Measurements from ENCODE around the gene TCEAL5.
"Not testable (repeated sequence)": the region's sequence is repeated elsewhere in the genome, so short reads cannot be mapped to it uniquely, and the experiment has no call there.

Gene TCEAL5

GRCh38 chrX:103276581-103277002, at the start of gene TCEAL5:
TSS of gene TCEAL5 (minus strand) at chrX:103276750. CDS start at chrX:103274563, 2,187 bp downstream.
- no peak for DNase-seq

GRCh38 chrX:103311399-103311780, 34.8 kb upstream of the TCEAL5 start:
- no peak for DNase-seq

GRCh38 chrX:103310555-103311398, 34.2 kb upstream of the TCEAL5 start, which contains the start of gene BEX2:
TSS of gene BEX2 (minus strand) at chrX:103310990. CDS start at chrX:103309976, 1,014 bp downstream.
- no peak for DNase-seq

- DNase-seq = no peak
These were observed 33.5 kb upstream of the TCEAL5 start for GRCh38 chrX:103309860-103310554.

GRCh38 chrX:103305666-103306065, 29.1 kb upstream of the TCEAL5 start:
- DNase-seq = not testable (repeated sequence)

- no peak for DNase-seq
These were observed 28.2 kb upstream of the TCEAL5 start for GRCh38 chrX:103304705-103305104.

GRCh38 chrX:103293118-103293517, 16.6 kb upstream of the TCEAL5 start:
- DNase-seq = no peak

- no peak for DNase-seq
These were observed 3.1 kb upstream of the TCEAL5 start for GRCh38 chrX:103279624-103280023.

- DNase-seq = no peak
These were observed 493 bp downstream of the TCEAL5 start for GRCh38 chrX:103275947-103276567.

GRCh38 chrX:103274284-103274683, 2.3 kb downstream of the TCEAL5 start:
- no peak for DNase-seq

- DNase-seq = no peak
These were observed 18.3 kb downstream of the TCEAL5 start for GRCh38 chrX:103258275-103258674.

GRCh38 chrX:103256651-103257050, 19.9 kb downstream of the TCEAL5 start:
- no peak for DNase-seq

GRCh38 chrX:103254921-103255493, 21.5 kb downstream of the TCEAL5 start, which contains the start of gene TCEAL8:
TSS of gene TCEAL8 (minus strand) at chrX:103255155. CDS start at chrX:103253979, 1,176 bp downstream.
- DNase-seq = no peak

GRCh38 chrX:103254171-103254824, 22.3 kb downstream of the TCEAL5 start:
- DNase-seq = no peak

- no peak for DNase-seq
These were observed 22.9 kb downstream of the TCEAL5 start for GRCh38 chrX:103253608-103254007.

- DNase-seq = no peak
These were observed 25.6 kb downstream of the TCEAL5 start for GRCh38 chrX:103250977-103251376.

- DNase-seq = no peak
These were observed 26.7 kb downstream of the TCEAL5 start for GRCh38 chrX:103249805-103250204.

GRCh38 chrX:103248553-103248952, 28.0 kb downstream of the TCEAL5 start:
- DNase-seq = no peak

GRCh38 chrX:103240155-103240554, 36.4 kb downstream of the TCEAL5 start:
- no peak for DNase-seq

GRCh38 chrX:103236296-103236695, 40.3 kb downstream of the TCEAL5 start:
- DNase-seq = no peak

- not testable (repeated sequence) for DNase-seq
These were observed 40.9 kb downstream of the TCEAL5 start for GRCh38 chrX:103235608-103236007.

- DNase-seq = no peak
These were observed 41.7 kb downstream of the TCEAL5 start for GRCh38 chrX:103234869-103235268.

All from cortex of kidney (tissue), 1 donor.